ENCODE measurements around the gene SLC10A7. TPM values are rescaled to one million over a fixed set of nuclear protein-coding genes. Genes with fewer than 3 reads are reported as not detected.

Gene SLC10A7
- total RNA-seq, 1 donor from 2014 or later, result 15.5 TPM

- no peak overlapping the region for H3K27ac Mint-ChIP-seq
- TF ChIP-seq CTCF (IDR thresholded peaks at IDR 0.05; ENCODE audit: unreplicated experiment), result no peak
- DNase-seq (ENCODE audit: low spot score in 2 of 2, unreplicated experiment in 2 of 2), result no peak
- H3K9me3 Mint-ChIP-seq, result no peaks in the 10 kb centered on the region
- H3K36me3 Mint-ChIP-seq, result no peaks in the 10 kb centered on the region
- H3K27me3 Mint-ChIP-seq (ENCODE audit: low read depth), result no peaks in the 10 kb centered on the region
- no peak overlapping the region for H3K4me3 Mint-ChIP-seq
- peaks cover 12% of the 10 kb centered on the region for H3K4me1 Mint-ChIP-seq
These were observed 257.9 kb downstream of the SLC10A7 start for GRCh38 chr4:146263793-146264192.

DNA sequence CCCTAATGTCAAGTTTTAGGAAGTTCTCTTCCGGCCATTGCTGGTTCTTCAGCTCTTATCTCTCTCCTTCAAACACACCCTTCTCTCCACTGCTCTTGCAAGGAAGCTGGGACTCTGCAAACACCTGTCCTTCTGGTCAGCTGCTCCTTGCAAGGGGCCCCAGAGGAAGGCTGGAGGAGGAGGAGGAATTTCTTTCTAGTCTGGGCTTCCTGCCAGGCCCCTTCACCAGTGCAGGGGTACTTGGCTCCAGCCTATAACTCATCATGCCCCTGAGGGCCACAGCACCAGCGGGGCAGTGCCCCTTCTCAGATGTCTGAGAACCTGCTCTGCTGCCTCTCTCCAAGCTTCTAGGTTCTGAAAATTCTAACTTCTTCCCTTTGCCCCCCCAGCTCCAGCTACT lies 260.7 kb downstream of the SLC10A7 start:
- Mint-ChIP-seq H3K4me1 (peaks cover 20% of the 10 kb centered on the region), H3K4me3 (no peak overlapping the region), H3K9me3 (no peaks in the 10 kb centered on the region), H3K27me3 (ENCODE audit: low read depth) (no peaks in the 10 kb centered on the region), H3K36me3 (peaks cover 3% of the 10 kb centered on the region), H3K27ac (no peak overlapping the region)
- TF ChIP-seq CTCF (IDR thresholded peaks at IDR 0.05; ENCODE audit: unreplicated experiment), result no peak
- no peak for DNase-seq (ENCODE audit: low spot score in 2 of 2, unreplicated experiment in 2 of 2)

GRCh38 chr4:146260521-146260920 lies 261.2 kb downstream of the SLC10A7 start:
- no peak for TF ChIP-seq CTCF (IDR thresholded peaks at IDR 0.05; ENCODE audit: unreplicated experiment)

GRCh38 chr4:146257511-146257910 lies 264.2 kb downstream of the SLC10A7 start:
- H3K27ac Mint-ChIP-seq, result no peak overlapping the region
- H3K4me3 Mint-ChIP-seq, result no peak overlapping the region
- DNase-seq (ENCODE audit: low spot score in 2 of 2, unreplicated experiment in 2 of 2), result no peak
- H3K9me3 Mint-ChIP-seq, result no peaks in the 10 kb centered on the region
- H3K4me1 Mint-ChIP-seq, result peaks cover 28% of the 10 kb centered on the region
- no peaks in the 10 kb centered on the region for H3K27me3 Mint-ChIP-seq (ENCODE audit: low read depth)
- TF ChIP-seq CTCF (IDR thresholded peaks at IDR 0.05; ENCODE audit: unreplicated experiment), result no peak
- peaks cover 3% of the 10 kb centered on the region for H3K36me3 Mint-ChIP-seq

More at GRCh38 chr4:146260521-146260920, 261.2 kb downstream of the SLC10A7 start:
- H3K9me3 Mint-ChIP-seq, result no peaks in the 10 kb centered on the region
- DNase-seq (ENCODE audit: low spot score in 2 of 2, unreplicated experiment in 2 of 2), result no peak
- no peaks in the 10 kb centered on the region for H3K27me3 Mint-ChIP-seq (ENCODE audit: low read depth)
- peaks cover 24% of the 10 kb centered on the region for H3K4me1 Mint-ChIP-seq
- peaks cover 3% of the 10 kb centered on the region for H3K36me3 Mint-ChIP-seq
- H3K4me3 Mint-ChIP-seq, result no peak overlapping the region
- H3K27ac Mint-ChIP-seq, result no peak overlapping the region

GRCh38 chr4:146256328-146256727 lies 265.4 kb downstream of the SLC10A7 start:
- peaks cover 3% of the 10 kb centered on the region for H3K36me3 Mint-ChIP-seq

More at GRCh38 chr4:146256328-146256727, 265.4 kb downstream of the SLC10A7 start:
- Mint-ChIP-seq H3K4me3 (no peak overlapping the region), H3K27me3 (ENCODE audit: low read depth) (no peaks in the 10 kb centered on the region), H3K4me1 (peaks cover 22% of the 10 kb centered on the region), H3K9me3 (no peaks in the 10 kb centered on the region), H3K27ac (peak overlapping the region; percentile 60)
- no peak for TF ChIP-seq CTCF (IDR thresholded peaks at IDR 0.05; ENCODE audit: unreplicated experiment)
- DNase-seq (ENCODE audit: low spot score in 2 of 2, unreplicated experiment in 2 of 2), result no peak
